Measurements from ENCODE around the gene CTNNA3. TPM values are rescaled to one million over a fixed set of nuclear protein-coding genes. Genes with fewer than 3 reads are reported as not detected.

CTNNA3 gene
- total RNA-seq, 1 donor from 2014 or later, result under 0.01 TPM

- no peak for DNase-seq (ENCODE audit: low spot score in 2 of 2)
- TF ChIP-seq CTCF (IDR thresholded peaks at IDR 0.05), result no peak
- no peak overlapping the region for H3K27ac ChIP-seq
- intact Hi-C loops (cut with DNase I), result no loop called here
- no peaks in the 10 kb centered on the region for H3K4me1 ChIP-seq
- no peak overlapping the region for H3K4me3 ChIP-seq
- H3K36me3 ChIP-seq, result no peaks in the 10 kb centered on the region
- H3K9me3 ChIP-seq, result no peaks in the 10 kb centered on the region
- H3K27me3 ChIP-seq, result no peaks in the 10 kb centered on the region
These were observed 83.1 kb downstream of the CTNNA3 start for GRCh38 chr10:67612577-67613537.

GRCh38 chr10:67612176-67612575 is 83.8 kb downstream of the CTNNA3 start:
- H3K4me1 ChIP-seq, result no peaks in the 10 kb centered on the region
- DNase-seq (ENCODE audit: low spot score in 2 of 2), result no peak
- H3K9me3 ChIP-seq, result no peaks in the 10 kb centered on the region
- no peak overlapping the region for H3K27ac ChIP-seq
- no peak overlapping the region for H3K4me3 ChIP-seq
- H3K36me3 ChIP-seq, result no peaks in the 10 kb centered on the region
- intact Hi-C loops (cut with DNase I), result no loop called here
- H3K27me3 ChIP-seq, result no peaks in the 10 kb centered on the region
- no peak for TF ChIP-seq CTCF (IDR thresholded peaks at IDR 0.05)

GRCh38 chr10:67609996-67610793 is 85.8 kb downstream of the CTNNA3 start:
- H3K27me3 ChIP-seq, result no peaks in the 10 kb centered on the region
- no peak for TF ChIP-seq CTCF (IDR thresholded peaks at IDR 0.05)
- intact Hi-C loops (cut with DNase I), result no loop called here

GRCh38 chr10:67608001-67608400 is 88.0 kb downstream of the CTNNA3 start:
- no peak for TF ChIP-seq CTCF (IDR thresholded peaks at IDR 0.05)

More at GRCh38 chr10:67609996-67610793, 85.8 kb downstream of the CTNNA3 start:
- no peaks in the 10 kb centered on the region for H3K36me3 ChIP-seq
- H3K4me3 ChIP-seq, result no peak overlapping the region
- H3K4me1 ChIP-seq, result no peaks in the 10 kb centered on the region
- H3K27ac ChIP-seq, result no peak overlapping the region
- no peaks in the 10 kb centered on the region for H3K9me3 ChIP-seq
- no peak for DNase-seq (ENCODE audit: low spot score in 2 of 2)

GRCh38 chr10:67607472-67607871 is 88.5 kb downstream of the CTNNA3 start:
- no peak overlapping the region for H3K4me3 ChIP-seq
- DNase-seq (ENCODE audit: low spot score in 2 of 2), result no peak
- intact Hi-C loops (cut with DNase I), result no loop called here
- H3K4me1 ChIP-seq, result no peaks in the 10 kb centered on the region
- no peak overlapping the region for H3K27ac ChIP-seq
- no peaks in the 10 kb centered on the region for H3K9me3 ChIP-seq
- TF ChIP-seq CTCF (IDR thresholded peaks at IDR 0.05), result no peak
- no peaks in the 10 kb centered on the region for H3K27me3 ChIP-seq
- no peaks in the 10 kb centered on the region for H3K36me3 ChIP-seq

More at GRCh38 chr10:67608001-67608400, 88.0 kb downstream of the CTNNA3 start:
- Histone ChIP-seq H3K4me1 (no peaks in the 10 kb centered on the region), H3K4me3 (no peak overlapping the region), H3K27ac (no peak overlapping the region), H3K36me3 (no peaks in the 10 kb centered on the region), H3K27me3 (no peaks in the 10 kb centered on the region), H3K9me3 (no peaks in the 10 kb centered on the region)
- intact Hi-C loops (cut with DNase I), result no loop called here
- DNase-seq (ENCODE audit: low spot score in 2 of 2), result no peak

Measured in ascending aorta (tissue), 2 donors.